ENCODE data around the gene ACTR1B.

GRCh38 chr2:97659256-97660043, 4.4 kb downstream of the ACTR1B start:
- TF ChIP-seq CTCF (IDR thresholded peaks at IDR 0.05; ENCODE audit: insufficient read depth, low read depth, low read length) (no peak), EZH2 (IDR thresholded peaks at IDR 0.05; ENCODE audit: insufficient read depth, low read length) (no peak)

Measured in astrocyte (in vitro differentiated cells and primary cell).